ENCODE data around the gene ZNF12.

GRCh38 chr7:6648066-6648814, 58.5 kb downstream of the ZNF12 start:
- TF ChIP-seq CTCF (IDR thresholded peaks at IDR 0.05 in 4 of 5, conservative IDR thresholded peaks at IDR 0.05 in 1 of 5) (no peak), POLR2A (IDR thresholded peaks at IDR 0.05) (no peak)
